GM23338 (cell line): ENCODE data around the gene MZT2A.

Experiments used
- EZH2 ChIP-seq: fragments of 200-600 bp; sonication (generic); IDR thresholded peaks from one replicate; pipeline ENCODE4 v1.8.0; 2017; ENCODE audit warnings: antibody characterized with exemption, mild to moderate bottlenecking, low read depth; ENCODE audit not compliant: unreplicated experiment
- POLR2AphosphoS5 ChIP-seq: IDR thresholded peaks from 2 replicates; pipeline ENCODE4 v1.6.1; 2016; ENCODE audit warnings: antibody characterized with exemption, low read depth
- TF ChIP-seq, protein P1 (sequence below), 2 experiments: fragments of 200-600 bp in 1 of 2; sonication (generic) in 1 of 2; conservative IDR thresholded peaks; 2 replicates each; pipeline versions ENCODE4 v1.5.1 to v1.6.1; 2016 to 2017; ENCODE audit warnings: antibody characterized with exemption in 2 of 2, low read depth in 2 of 2, mild to moderate bottlenecking in 2 of 2, moderate library complexity in 1 of 2

DNA sequence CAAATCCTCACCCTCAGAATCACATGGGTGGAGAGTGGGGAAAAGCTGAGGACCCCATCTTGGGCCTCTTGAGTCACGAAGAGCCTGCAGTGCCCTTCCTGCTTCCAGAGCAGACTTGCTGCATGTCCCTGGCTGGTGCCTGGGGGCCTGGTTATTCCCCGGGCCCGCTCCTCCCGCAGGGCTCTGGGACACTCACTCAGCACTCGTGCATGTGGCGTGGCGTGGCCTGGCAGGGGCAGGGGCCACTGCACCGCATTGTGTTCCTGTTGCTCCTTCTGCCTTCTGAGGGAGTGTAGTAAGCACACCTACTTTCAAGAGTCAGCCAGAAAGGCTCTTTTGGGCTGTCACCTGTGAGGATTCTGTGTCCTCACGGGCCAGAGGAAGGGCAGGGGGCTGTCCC lies 17.4 kb upstream of the MZT2A start:
- TF ChIP-seq POLR2AphosphoS5 = no peak
- TF ChIP-seq, protein P1, sequence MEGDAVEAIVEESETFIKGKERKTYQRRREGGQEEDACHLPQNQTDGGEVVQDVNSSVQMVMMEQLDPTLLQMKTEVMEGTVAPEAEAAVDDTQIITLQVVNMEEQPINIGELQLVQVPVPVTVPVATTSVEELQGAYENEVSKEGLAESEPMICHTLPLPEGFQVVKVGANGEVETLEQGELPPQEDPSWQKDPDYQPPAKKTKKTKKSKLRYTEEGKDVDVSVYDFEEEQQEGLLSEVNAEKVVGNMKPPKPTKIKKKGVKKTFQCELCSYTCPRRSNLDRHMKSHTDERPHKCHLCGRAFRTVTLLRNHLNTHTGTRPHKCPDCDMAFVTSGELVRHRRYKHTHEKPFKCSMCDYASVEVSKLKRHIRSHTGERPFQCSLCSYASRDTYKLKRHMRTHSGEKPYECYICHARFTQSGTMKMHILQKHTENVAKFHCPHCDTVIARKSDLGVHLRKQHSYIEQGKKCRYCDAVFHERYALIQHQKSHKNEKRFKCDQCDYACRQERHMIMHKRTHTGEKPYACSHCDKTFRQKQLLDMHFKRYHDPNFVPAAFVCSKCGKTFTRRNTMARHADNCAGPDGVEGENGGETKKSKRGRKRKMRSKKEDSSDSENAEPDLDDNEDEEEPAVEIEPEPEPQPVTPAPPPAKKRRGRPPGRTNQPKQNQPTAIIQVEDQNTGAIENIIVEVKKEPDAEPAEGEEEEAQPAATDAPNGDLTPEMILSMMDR (conservative IDR thresholded peaks at IDR 0.05; ENCODE audit: low read depth in 2 of 2) = no peak
- TF ChIP-seq EZH2 = no peak
